ENCODE measurements around the gene RIPOR1.

- TF ChIP-seq CTCF (conservative IDR thresholded peaks at IDR 0.05; ENCODE audit: low read depth in 2 of 2) = no peak
- TF ChIP-seq POLR2AphosphoS5 (IDR thresholded peaks at IDR 0.05; ENCODE audit: low read depth) = no peak
Observed at GRCh38 chr16:67543582-67543981, 15.0 kb downstream of the RIPOR1 start.

Measured in GM23338 (cell line).